K562 (cell line): ENCODE results near the gene PPIP5K2. TPM values are rescaled to one million over a fixed set of nuclear protein-coding genes. Genes with fewer than 3 reads are reported as not detected.

ENCODE experiments used
- BCL6 ChIP-seq: fragments of 250-450 bp; sonication (Bioruptor Pico); IDR thresholded peaks from 2 replicates; pipeline ENCODE4 v1.4.0; 2020
- CCNT2 ChIP-seq: IDR thresholded peaks from 2 replicates; pipeline ENCODE4 v1.6.1; 2011; ENCODE audit warnings: borderline replicate concordance, low read depth, mild to moderate bottlenecking, moderate library complexity, mixed read lengths, low read length; ENCODE audit not compliant: insufficient read length; ENCODE audit errors: extremely low read depth
- CXXC5 ChIP-seq: fragments of 250-450 bp; sonication (Bioruptor Pico); IDR thresholded peaks from 2 replicates; pipeline ENCODE4 v1.8.0; 2022; ENCODE audit warnings: inconsistent platforms, mild to moderate bottlenecking, moderate library complexity
- EGR1 ChIP-seq: fragments of 450-650 bp; conservative IDR thresholded peaks from 2 replicates; pipeline ENCODE4 v1.6.1; 2017; ENCODE audit warnings: mild to moderate bottlenecking
- FOXA3 ChIP-seq, 2 experiments: fragments of 450-650 bp in 1 of 2; sonication (generic) in 1 of 2; formaldehyde crosslinking; IDR thresholded peaks in 1 of 2; conservative IDR thresholded peaks in 1 of 2; 2 replicates each; pipeline versions ENCODE4 v1.4.0 to v1.8.0; 2020 to 2022; ENCODE audit warnings: mild to moderate bottlenecking in 2 of 2, missing genetic modification reagents in 1 of 2
- FUS ChIP-seq: fragments of 200-400 bp; formaldehyde crosslinking; optimal IDR thresholded peaks from 2 replicates; pipeline ENCODE3; 2017; ENCODE audit warnings: low read depth, low read length
- HIVEP1 ChIP-seq: fragments of 250-450 bp; sonication (Bioruptor Pico); IDR thresholded peaks from 2 replicates; pipeline ENCODE4 v1.4.0; 2020; ENCODE audit warnings: mild to moderate bottlenecking
- MAZ ChIP-seq, 2 experiments: fragments of 450-650 bp in 1 of 2; sonication (generic) in 1 of 2; formaldehyde crosslinking; IDR thresholded peaks in 1 of 2; conservative IDR thresholded peaks in 1 of 2; 2 replicates each; pipeline versions ENCODE4 v1.4.0 to v1.5.0; 2020; ENCODE audit warnings: mild to moderate bottlenecking in 1 of 2, missing genetic modification reagents in 1 of 2
- MEF2D ChIP-seq: conservative IDR thresholded peaks from 2 replicates; pipeline ENCODE4 v1.6.1; 2016; ENCODE audit warnings: low read depth, missing genetic modification characterization, missing compliant biosample characterization
- NRF1 ChIP-seq, 2 experiments: fragments of 450-650 bp; IDR thresholded peaks in 1 of 2; conservative IDR thresholded peaks in 1 of 2; 2 replicates each; pipeline ENCODE4 v1.6.1; 2014; ENCODE audit warnings: mild to moderate bottlenecking in 2 of 2
- RBM15 ChIP-seq: fragments of 200-400 bp; formaldehyde crosslinking; IDR thresholded peaks from 2 replicates; pipeline ENCODE4 v1.6.1; 2018; ENCODE audit warnings: mild to moderate bottlenecking, low read length, moderate library complexity; ENCODE audit not compliant: insufficient read depth
- RBM17 ChIP-seq: fragments of 200-400 bp; formaldehyde crosslinking; IDR thresholded peaks from 2 replicates; pipeline ENCODE4 v1.6.1; 2017; ENCODE audit warnings: low read depth, mild to moderate bottlenecking, low read length, borderline replicate concordance
- SREBF2 ChIP-seq: sonication (generic); formaldehyde crosslinking; IDR thresholded peaks from 2 replicates; pipeline ENCODE4 v1.4.0; 2020; ENCODE audit warnings: mild to moderate bottlenecking, missing genetic modification reagents
- STAT5B ChIP-seq: fragments of 250-450 bp; sonication (Bioruptor Pico); IDR thresholded peaks from 2 replicates; pipeline ENCODE4 v1.8.0; 2021; ENCODE audit warnings: mild to moderate bottlenecking, inconsistent platforms
- TAF1 ChIP-seq: IDR thresholded peaks from 2 replicates; pipeline ENCODE4 v1.6.1; 2011; ENCODE audit warnings: mild to moderate bottlenecking, low read length, moderate library complexity; ENCODE audit not compliant: insufficient read depth, control insufficient read depth, severe bottlenecking; ENCODE audit errors: extremely low read depth
- TRIM24 ChIP-seq, 2 experiments: fragments of 450-650 bp; IDR thresholded peaks; 2 replicates each; pipeline ENCODE4 v1.6.1; 2016
- XRCC5 ChIP-seq: fragments of 200-400 bp; formaldehyde crosslinking; IDR thresholded peaks from 2 replicates; pipeline ENCODE4 v1.6.1; 2017; ENCODE audit warnings: low read depth, mild to moderate bottlenecking, low read length
- ZBTB7A ChIP-seq: IDR thresholded peaks from 2 replicates; pipeline ENCODE4 v1.6.1; 2011; ENCODE audit warnings: low read depth, mild to moderate bottlenecking, low read length, moderate library complexity, borderline replicate concordance; ENCODE audit not compliant: control insufficient read depth
- ZNF707 ChIP-seq: fragments of 250-450 bp; sonication (Bioruptor Pico); conservative IDR thresholded peaks from 2 replicates; pipeline ENCODE4 v1.8.0; 2022; ENCODE audit warnings: inconsistent platforms, mild to moderate bottlenecking, moderate library complexity
- ZNF778 ChIP-seq: fragments of 450-650 bp; formaldehyde crosslinking; IDR thresholded peaks from 2 replicates; pipeline ENCODE4 v1.4.0; 2020; ENCODE audit warnings: mild to moderate bottlenecking, moderate library complexity
- polyA plus RNA-seq, 8 experiments: library from polyadenylated mRNA; depleted of rRNA in 4 of 8; stranded (reverse) in 5 of 8; unstranded in 3 of 8; fragments of >200 nt; fragmentation: Nextera tagmentation in 2 of 8; fragmentation: Illumina TruSeq in 1 of 8; extraction: Ambion mirVana in 2 of 8; extraction: Trizol in 1 of 8; gene quantifications; 2 replicates each; pipeline versions ENCODE4 v1.2.1 to v1.2.3, GENCODE V29; 2011 to 2014; ENCODE audit warnings: inconsistent platforms in 1 of 8, missing spikeins in 1 of 8
- total RNA-seq, 7 experiments: library from RNA; depleted of rRNA in 6 of 7; stranded (reverse); fragments of >200 nt in 6 of 7; fragmentation: Illumina TruSeq in 2 of 7; extraction: Trizol in 2 of 7; gene quantifications; 2 replicates each; pipeline versions ENCODE4 v1.2.1 to v1.2.3, GENCODE V29; 2011 to 2021; ENCODE audit warnings: low replicate concordance in 1 of 7
- TF ChIP-seq, protein P1 (sequence below): sonication (generic); formaldehyde crosslinking; IDR thresholded peaks from 2 replicates; pipeline ENCODE4 v1.8.0; 2023; ENCODE audit warnings: mild to moderate bottlenecking, missing genetic modification reagents
- TF ChIP-seq, protein P2 (sequence below), 2 experiments: IDR thresholded peaks in 1 of 2; conservative IDR thresholded peaks in 1 of 2; 2 replicates each; pipeline ENCODE4 v1.6.1; 2016; ENCODE audit warnings: low read depth in 2 of 2, mild to moderate bottlenecking in 1 of 2, missing compliant biosample characterization in 1 of 2, missing genetic modification characterization in 1 of 2, moderate library complexity in 1 of 2

The PPIP5K2 gene
- total and polyA plus RNA-seq, 9 of the 15 experiments (the other 6 are each of a cell fraction or from before 2014, with no cell fraction given) = 39.4 to 150 (median 99.1) TPM

DNA sequence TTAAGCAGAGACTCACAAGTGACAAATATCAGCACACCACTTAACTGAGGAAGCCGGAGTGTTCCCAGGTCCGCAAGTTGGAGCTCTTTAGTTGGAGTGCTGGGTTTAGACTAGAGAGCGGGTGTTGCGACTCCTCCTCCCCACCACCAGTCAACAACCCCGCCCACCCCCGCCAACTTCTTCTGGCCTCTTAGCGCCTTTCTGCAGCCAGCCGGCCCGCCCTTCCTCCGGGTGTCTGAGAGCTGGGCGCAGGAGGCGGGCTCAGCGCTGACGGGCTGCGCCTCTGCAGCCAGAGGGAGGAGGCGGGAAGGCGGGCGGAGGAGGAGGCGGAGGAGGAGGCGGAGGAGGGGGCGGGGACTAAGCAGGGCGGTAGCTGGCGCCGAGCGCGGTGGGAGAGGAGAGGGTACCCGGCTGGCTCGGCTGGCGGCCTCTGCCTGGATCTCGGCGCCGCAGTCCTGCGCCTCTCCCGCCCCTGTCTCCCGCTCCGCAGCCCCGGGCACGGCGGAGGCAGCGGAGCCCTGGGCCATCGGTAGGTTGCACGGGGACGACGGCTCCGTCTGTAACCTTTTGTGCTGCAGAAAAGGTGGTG, 138.4 kb downstream of the PPIP5K2 start, which contains the start of gene MACIR (continued):
- TF ChIP-seq FOXA3 (CRISPR knock-in tag; conservative IDR thresholded peaks at IDR 0.05 in 1 of 2, IDR thresholded peaks at IDR 0.05 in 1 of 2) = peak in 1 of 2 experiments; percentile 27; a peak in 1 of 4 replicates
- TF ChIP-seq, protein P1, sequence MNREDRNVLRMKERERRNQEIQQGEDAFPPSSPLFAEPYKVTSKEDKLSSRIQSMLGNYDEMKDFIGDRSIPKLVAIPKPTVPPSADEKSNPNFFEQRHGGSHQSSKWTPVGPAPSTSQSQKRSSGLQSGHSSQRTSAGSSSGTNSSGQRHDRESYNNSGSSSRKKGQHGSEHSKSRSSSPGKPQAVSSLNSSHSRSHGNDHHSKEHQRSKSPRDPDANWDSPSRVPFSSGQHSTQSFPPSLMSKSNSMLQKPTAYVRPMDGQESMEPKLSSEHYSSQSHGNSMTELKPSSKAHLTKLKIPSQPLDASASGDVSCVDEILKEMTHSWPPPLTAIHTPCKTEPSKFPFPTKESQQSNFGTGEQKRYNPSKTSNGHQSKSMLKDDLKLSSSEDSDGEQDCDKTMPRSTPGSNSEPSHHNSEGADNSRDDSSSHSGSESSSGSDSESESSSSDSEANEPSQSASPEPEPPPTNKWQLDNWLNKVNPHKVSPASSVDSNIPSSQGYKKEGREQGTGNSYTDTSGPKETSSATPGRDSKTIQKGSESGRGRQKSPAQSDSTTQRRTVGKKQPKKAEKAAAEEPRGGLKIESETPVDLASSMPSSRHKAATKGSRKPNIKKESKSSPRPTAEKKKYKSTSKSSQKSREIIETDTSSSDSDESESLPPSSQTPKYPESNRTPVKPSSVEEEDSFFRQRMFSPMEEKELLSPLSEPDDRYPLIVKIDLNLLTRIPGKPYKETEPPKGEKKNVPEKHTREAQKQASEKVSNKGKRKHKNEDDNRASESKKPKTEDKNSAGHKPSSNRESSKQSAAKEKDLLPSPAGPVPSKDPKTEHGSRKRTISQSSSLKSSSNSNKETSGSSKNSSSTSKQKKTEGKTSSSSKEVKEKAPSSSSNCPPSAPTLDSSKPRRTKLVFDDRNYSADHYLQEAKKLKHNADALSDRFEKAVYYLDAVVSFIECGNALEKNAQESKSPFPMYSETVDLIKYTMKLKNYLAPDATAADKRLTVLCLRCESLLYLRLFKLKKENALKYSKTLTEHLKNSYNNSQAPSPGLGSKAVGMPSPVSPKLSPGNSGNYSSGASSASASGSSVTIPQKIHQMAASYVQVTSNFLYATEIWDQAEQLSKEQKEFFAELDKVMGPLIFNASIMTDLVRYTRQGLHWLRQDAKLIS = peak; percentile 20; the same call in 1 of the 2 replicates
- no peak for TF ChIP-seq HIVEP1 (CRISPR knock-in tag)
- peak; percentile 76 for TF ChIP-seq CCNT2
- no peak for TF ChIP-seq ZNF778 (CRISPR knock-in tag)
- TF ChIP-seq RBM15 = no peak
- TF ChIP-seq TRIM24 (IDR thresholded peaks at IDR 0.05) = no peak
- peak; percentile 80 for TF ChIP-seq ZBTB7A
- TF ChIP-seq TAF1 = peak; percentile 62
- peak; percentile 99 for TF ChIP-seq EGR1
- TF ChIP-seq SREBF2 (CRISPR knock-in tag) = no peak
- TF ChIP-seq NRF1 (conservative IDR thresholded peaks at IDR 0.05 in 1 of 2, IDR thresholded peaks at IDR 0.05 in 1 of 2) = peak; percentile 77 to 81
- TF ChIP-seq XRCC5 = no peak
- no peak for TF ChIP-seq CXXC5 (CRISPR knock-in tag)
- no peak for TF ChIP-seq MEF2D (tag)
- TF ChIP-seq STAT5B (CRISPR knock-in tag) = no peak
- no peak for TF ChIP-seq ZNF707 (CRISPR knock-in tag)
- TF ChIP-seq RBM17 = no peak
- TF ChIP-seq BCL6 = no peak
- no peak for TF ChIP-seq FUS
- peak; percentile 68 to 73; a peak in 3 of 4 replicates for TF ChIP-seq MAZ (CRISPR knock-in tag; conservative IDR thresholded peaks at IDR 0.05 in 1 of 2, IDR thresholded peaks at IDR 0.05 in 1 of 2)
- TF ChIP-seq, protein P2, sequence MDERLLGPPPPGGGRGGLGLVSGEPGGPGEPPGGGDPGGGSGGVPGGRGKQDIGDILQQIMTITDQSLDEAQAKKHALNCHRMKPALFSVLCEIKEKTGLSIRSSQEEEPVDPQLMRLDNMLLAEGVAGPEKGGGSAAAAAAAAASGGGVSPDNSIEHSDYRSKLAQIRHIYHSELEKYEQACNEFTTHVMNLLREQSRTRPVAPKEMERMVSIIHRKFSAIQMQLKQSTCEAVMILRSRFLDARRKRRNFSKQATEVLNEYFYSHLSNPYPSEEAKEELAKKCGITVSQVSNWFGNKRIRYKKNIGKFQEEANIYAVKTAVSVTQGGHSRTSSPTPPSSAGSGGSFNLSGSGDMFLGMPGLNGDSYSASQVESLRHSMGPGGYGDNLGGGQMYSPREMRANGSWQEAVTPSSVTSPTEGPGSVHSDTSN (CRISPR knock-in tag; IDR thresholded peaks at IDR 0.05; ENCODE audit: low read depth) = no peak
- TF ChIP-seq, protein P2 (tag; conservative IDR thresholded peaks at IDR 0.05; ENCODE audit: low read depth) = no peak
